H1 (cell line): ENCODE measurements around the gene BMX.

ENCODE experiments used
- CHD7 ChIP-seq: fragments of 300-600 bp; sonication (generic); IDR thresholded peaks from 2 replicates; pipeline ENCODE4 v1.7.1; 2012; ENCODE audit warnings: low read length, moderate library complexity, mild to moderate bottlenecking, inconsistent platforms; ENCODE audit not compliant: insufficient replicate concordance
- EGR1 ChIP-seq: IDR thresholded peaks from 2 replicates; pipeline ENCODE4 v1.6.1; 2011; ENCODE audit warnings: low read depth, low read length, borderline replicate concordance
- TF ChIP-seq, protein P1 (sequence below): IDR thresholded peaks from 2 replicates; pipeline ENCODE4 v1.6.1; 2012; ENCODE audit warnings: inconsistent platforms

GRCh38 chrX:15500497-15500966, at the start of gene BMX:
- no peak for TF ChIP-seq EGR1
- TF ChIP-seq, protein P1, sequence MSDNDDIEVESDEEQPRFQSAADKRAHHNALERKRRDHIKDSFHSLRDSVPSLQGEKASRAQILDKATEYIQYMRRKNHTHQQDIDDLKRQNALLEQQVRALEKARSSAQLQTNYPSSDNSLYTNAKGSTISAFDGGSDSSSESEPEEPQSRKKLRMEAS = no peak
- TF ChIP-seq CHD7 = no peak
